Aorta (tissue), 5 donors: ENCODE data around the gene IPP. TPM values are rescaled to one million over a fixed set of nuclear protein-coding genes. Genes with fewer than 3 reads are reported as not detected.

ENCODE experiments used
- ATAC-seq: fragments of 200-7000 bp; cut with Tn5 transposase; one replicate; pipeline ENCODE4 v1.9.1; 2022; ENCODE audit warnings: moderate library complexity; ENCODE audit not compliant: low FRiP score
- DNase-seq, 2 donors: peaks; one replicate each; pipeline ENCODE4 v3.0.0-alpha.2; 2020
- H3K27ac ChIP-seq, 2 donors: one replicate each; pipeline ENCODE4 v1.5.1; 2013; ENCODE audit warnings: low read length in 2 of 2, mild to moderate bottlenecking in 2 of 2, moderate library complexity in 2 of 2, control low read depth in 1 of 2, inconsistent platforms in 1 of 2, low read depth in 1 of 2
- H3K27me3 ChIP-seq, 2 donors: one replicate each; pipeline ENCODE4 v1.6.1; 2013; ENCODE audit warnings: control low read depth in 1 of 2, low read length in 1 of 2, mild to moderate bottlenecking in 1 of 2, moderate library complexity in 1 of 2; ENCODE audit not compliant: insufficient read depth in 2 of 2, control insufficient read depth in 1 of 2
- H3K36me3 ChIP-seq, 2 donors: one replicate each; pipeline ENCODE4 v1.6.1; 2013; ENCODE audit warnings: control low read depth in 1 of 2, low read length in 1 of 2, mild to moderate bottlenecking in 1 of 2; ENCODE audit not compliant: insufficient read depth in 2 of 2, control insufficient read depth in 1 of 2
- H3K4me1 ChIP-seq, 2 donors: one replicate each; pipeline ENCODE4 v1.6.1; 2013; ENCODE audit warnings: low read length in 2 of 2, control low read depth in 1 of 2, mild to moderate bottlenecking in 1 of 2, moderate library complexity in 1 of 2; ENCODE audit not compliant: insufficient read depth in 2 of 2, control insufficient read depth in 1 of 2
- H3K4me3 ChIP-seq, 2 donors: one replicate each; pipeline ENCODE4 v1.5.1; 2013; ENCODE audit warnings: low read length in 2 of 2, control low read depth in 1 of 2, mild to moderate bottlenecking in 1 of 2
- H3K9me3 ChIP-seq: one replicate; pipeline ENCODE4 v1.6.1; 2013; ENCODE audit warnings: mild to moderate bottlenecking, low read length; ENCODE audit not compliant: control insufficient read depth
- WGBS, 2 donors: extraction: QIAGEN DNeasy Blood & Tissue Kit; methylation state at CpG; one replicate each; pipeline ENCODE4 v1.1.7; 2013; 5-methylcytosine and 5-hydroxymethylcytosine counted together
- intact Hi-C, 2 donors: fragments of 100-400 bp; cut with DNase I; formaldehyde crosslinking; loops; one replicate each; pipeline versions ENCODE4 v1.14.2 to v1.15.0; 2022
- polyA plus RNA-seq, 2 donors: library from polyadenylated mRNA; stranded (reverse); fragments of 200-250 nt; gene quantifications; one replicate each; pipeline ENCODE4 v1.2.3, GENCODE V29; 2013
- total RNA-seq, 2 donors: library from RNA; stranded (reverse); fragmentation: NEBNext Ultra II Directional; extraction: Animal tissue kit (Norgen Biotek cat#: 25700); gene quantifications; one replicate each; pipeline ENCODE4 v1.2.1, GENCODE V29; 2021
- donor health status: healthy with polysubstance abuse.
- donor health status: Bipolar disorder and iron deficiency.
- donor health status: DM: no; HTN: no; CAD: no.
- donor health status: DM: no; HTN: no; CAD: no.
- donor health status: DM: yes; HTN: yes; CAD: no.

Gene IPP
- total and polyA plus RNA-seq, 4 donors: 3.9 to 14.2 (median 6.9) TPM

GRCh38 chr1:45669379-45669778 is 81.1 kb downstream of the IPP start:
- Histone ChIP-seq H3K27me3 (no peaks in the 10 kb centered on the region), H3K27ac (no peak overlapping the region), H3K4me1 (peaks cover 2 to 8% of the 10 kb centered on the region in 2 donors), H3K9me3 (no peaks in the 10 kb centered on the region), H3K36me3 (no peaks in the 10 kb centered on the region), H3K4me3 (no peak overlapping the region)
- WGBS, 2 donors: 4 to 7% methylated on average over 1 of the region's 1 CpG
- DNase-seq (no peak), ATAC-seq (no peak)
- intact Hi-C loops: no loop called here

DNA sequence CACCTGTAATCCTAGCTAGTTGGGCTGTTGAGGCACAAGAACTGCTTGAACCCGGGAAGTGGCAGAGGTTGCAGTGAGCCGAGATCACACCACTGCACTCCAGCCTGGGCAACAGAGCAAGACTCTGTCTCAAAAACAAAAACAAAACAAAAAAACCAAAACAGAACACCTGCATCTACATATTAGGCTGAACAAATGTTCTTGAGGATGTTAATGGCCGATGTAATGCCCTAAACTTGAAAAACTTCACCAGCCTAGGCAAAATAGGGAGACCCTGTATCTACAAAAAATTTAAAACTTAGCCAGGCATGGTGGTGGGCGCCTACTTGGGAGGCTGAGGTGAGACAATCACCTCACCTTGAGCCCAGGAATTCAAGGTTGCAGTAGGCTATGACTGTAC is 81.9 kb downstream of the IPP start:
- no peaks in the 10 kb centered on the region for H3K36me3 ChIP-seq
- no peak overlapping the region for H3K4me3 ChIP-seq
- no peak for ATAC-seq
- no peak for DNase-seq
- no peaks in the 10 kb centered on the region for H3K9me3 ChIP-seq
- H3K4me1 ChIP-seq: peaks cover under 1 to 8% of the 10 kb centered on the region in 2 donors
- intact Hi-C loops: no loop called here
- no peaks in the 10 kb centered on the region for H3K27me3 ChIP-seq
- WGBS, 2 donors: 96 to 98% methylated on average over 4 of the region's 4 CpGs
- no peak overlapping the region for H3K27ac ChIP-seq

- H3K4me3 ChIP-seq: no peak overlapping the region
Observed at GRCh38 chr1:45667321-45668111, 82.9 kb downstream of the IPP start.

GRCh38 chr1:45666836-45667235 is 83.6 kb downstream of the IPP start:
- no peak for DNase-seq
- Histone ChIP-seq H3K9me3 (no peaks in the 10 kb centered on the region), H3K27ac (no peak overlapping the region), H3K4me3 (no peak overlapping the region), H3K36me3 (no peaks in the 10 kb centered on the region), H3K4me1 (peaks cover 0 to 8% of the 10 kb centered on the region in 2 donors), H3K27me3 (no peaks in the 10 kb centered on the region)
- intact Hi-C loops: no loop called here
- WGBS, 2 donors: 63 to 72% methylated on average over 2 of the region's 2 CpGs
- ATAC-seq: no peak

More at GRCh38 chr1:45667321-45668111, 82.9 kb downstream of the IPP start:
- WGBS, 2 donors: 83 to 84% methylated on average over 8 of the region's 8 CpGs
- ATAC-seq (no peak), DNase-seq (no peak)
- peaks cover 0 to 8% of the 10 kb centered on the region in 2 donors for H3K4me1 ChIP-seq
- H3K27me3 ChIP-seq: no peaks in the 10 kb centered on the region
- intact Hi-C loops: no loop called here
- no peaks in the 10 kb centered on the region for H3K9me3 ChIP-seq
- no peak overlapping the region for H3K27ac ChIP-seq
- no peaks in the 10 kb centered on the region for H3K36me3 ChIP-seq

GRCh38 chr1:45660336-45660735 is 90.1 kb downstream of the IPP start:
- no peaks in the 10 kb centered on the region for H3K9me3 ChIP-seq
- H3K36me3 ChIP-seq: peaks cover 0 to 5% of the 10 kb centered on the region in 2 donors
- H3K4me3 ChIP-seq: no peak overlapping the region
- intact Hi-C loops: no loop called here
- no peak for ATAC-seq
- no peak for DNase-seq
- 22 to 43% methylated on average over 2 of the region's 2 CpGs for WGBS, 2 donors
- no peak overlapping the region for H3K27ac ChIP-seq
- H3K4me1 ChIP-seq: no peaks in the 10 kb centered on the region
- no peaks in the 10 kb centered on the region for H3K27me3 ChIP-seq

DNA sequence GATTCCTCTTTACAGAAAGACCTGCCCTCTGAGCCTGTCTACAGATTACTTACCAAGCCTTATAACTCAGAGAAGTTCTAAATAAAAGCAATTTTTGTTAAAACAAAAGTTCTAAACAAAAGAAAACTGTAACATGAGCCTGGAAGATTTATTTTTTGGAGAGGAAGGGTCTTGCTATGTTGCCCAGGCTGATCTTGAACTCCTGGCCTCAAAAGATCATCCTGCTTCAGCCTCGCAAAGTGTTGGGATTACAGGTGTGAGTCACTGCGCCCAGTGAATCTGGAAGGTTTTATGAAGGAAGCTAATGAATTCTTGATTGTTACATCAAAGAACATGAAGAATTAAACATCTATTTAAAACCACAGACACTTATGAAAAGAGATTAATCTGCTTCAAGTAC is 91.2 kb downstream of the IPP start:
- H3K27me3 ChIP-seq: no peaks in the 10 kb centered on the region
- no peaks in the 10 kb centered on the region for H3K9me3 ChIP-seq
- H3K4me1 ChIP-seq: no peaks in the 10 kb centered on the region
- no peak overlapping the region for H3K4me3 ChIP-seq
- no peak overlapping the region for H3K27ac ChIP-seq
- intact Hi-C loops: no loop called here
- WGBS, 2 donors: 95 to 98% methylated on average over 2 of the region's 2 CpGs
- no peak for DNase-seq
- H3K36me3 ChIP-seq: peaks cover 3 to 10% of the 10 kb centered on the region in 2 donors
- ATAC-seq: no peak

DNA sequence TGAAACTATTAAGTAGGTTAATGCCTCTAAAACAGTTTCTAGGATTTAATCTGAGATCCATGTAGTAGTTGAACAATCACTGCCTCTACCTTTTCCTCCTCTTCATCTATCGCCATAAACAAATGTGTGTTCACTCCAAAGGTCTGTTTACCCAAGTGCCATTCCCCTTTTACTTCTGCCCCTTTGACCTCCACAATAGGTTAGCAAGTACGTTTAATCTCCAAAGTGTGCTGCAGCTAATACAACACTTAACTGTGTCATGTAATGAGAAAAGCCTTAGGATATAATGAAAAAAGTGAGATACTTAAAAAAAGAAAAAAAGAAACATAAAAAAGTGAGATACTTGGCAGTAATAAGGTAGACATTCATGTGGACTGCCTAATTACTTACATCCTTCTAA is 92.3 kb downstream of the IPP start:
- Histone ChIP-seq H3K4me3 (no peak overlapping the region), H3K27ac (no peak overlapping the region), H3K9me3 (no peaks in the 10 kb centered on the region), H3K36me3 (peaks cover 3 to 10% of the 10 kb centered on the region in 2 donors), H3K4me1 (no peaks in the 10 kb centered on the region), H3K27me3 (no peaks in the 10 kb centered on the region)
- intact Hi-C loops: no loop called here
- ATAC-seq: no peak
- no peak for DNase-seq
- WGBS, 2 donors: 67 to 70% methylated on average over 2 of the region's 2 CpGs

DNA sequence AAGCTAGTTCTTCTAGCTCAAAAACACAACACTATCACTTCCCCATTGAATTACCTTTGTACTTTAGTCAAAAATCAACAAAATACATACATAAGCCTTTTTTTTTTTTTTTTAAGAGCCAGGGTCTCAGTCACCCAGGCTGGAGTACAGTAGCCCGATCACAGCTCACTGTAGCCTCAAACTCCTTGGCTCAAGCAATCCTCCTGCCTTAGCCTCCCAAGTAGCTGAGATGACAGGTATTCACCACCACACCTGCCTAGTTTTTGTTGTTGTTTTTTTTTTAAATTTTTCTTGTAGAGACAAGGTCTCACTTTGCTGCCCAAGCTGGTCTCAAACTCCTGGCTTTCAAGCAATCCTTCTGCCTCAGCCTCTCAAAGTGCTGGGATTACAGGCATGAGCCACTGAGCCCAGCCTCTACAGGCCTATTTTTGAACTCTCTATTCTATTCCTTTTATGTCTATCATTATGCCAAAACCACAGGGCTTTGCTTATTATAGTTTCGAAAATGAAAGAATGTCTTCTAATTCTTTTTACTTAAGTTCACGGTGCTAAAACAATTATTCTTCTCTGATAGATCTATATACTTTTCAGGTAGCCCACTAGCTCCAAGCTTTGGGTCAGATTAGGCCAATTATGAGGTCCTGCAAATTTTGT is 93.8 kb downstream of the IPP start:
- no peaks in the 10 kb centered on the region for H3K4me1 ChIP-seq
- H3K27ac ChIP-seq: no peak overlapping the region
- H3K4me3 ChIP-seq: no peak overlapping the region
- intact Hi-C loops: no loop called here
- WGBS, 2 donors: 92 to 93% methylated on average over 3 of the region's 3 CpGs
- peaks cover 3 to 10% of the 10 kb centered on the region in 2 donors for H3K36me3 ChIP-seq
- DNase-seq: no peak
- no peaks in the 10 kb centered on the region for H3K9me3 ChIP-seq
- no peaks in the 10 kb centered on the region for H3K27me3 ChIP-seq
- no peak for ATAC-seq
